ENCODE measurements around the gene RIPK4. TPM values are rescaled to one million over a fixed set of nuclear protein-coding genes. Genes with fewer than 3 reads are reported as not detected.

Gene RIPK4
- polyA plus RNA-seq, 1 donor from 2014 or later: not detected

DNA sequence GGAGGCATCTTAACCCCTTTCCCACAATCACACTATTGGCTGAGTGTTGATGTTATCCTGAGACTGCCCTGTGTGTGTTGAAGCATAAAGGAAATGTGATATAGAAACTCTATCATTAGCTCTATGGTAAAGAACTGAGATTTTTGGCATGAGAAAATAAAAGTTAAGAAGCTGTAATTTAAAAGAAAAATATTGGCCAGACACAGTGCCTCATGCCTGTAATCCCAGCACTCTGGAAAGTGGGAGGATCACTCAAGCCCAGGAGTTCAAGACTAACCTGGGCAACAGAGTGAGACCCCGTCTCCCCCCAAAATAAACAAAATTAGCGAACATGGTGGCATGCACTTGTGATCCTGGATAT is 14.2 kb upstream of the RIPK4 start:
- H3K9ac ChIP-seq (ENCODE audit: low read length): no peak overlapping the region
- H3K27ac ChIP-seq (ENCODE audit: low read length): no peak overlapping the region
- H3K9me3 ChIP-seq (ENCODE audit: low read length): no peaks in the 10 kb centered on the region
- H4K20me1 ChIP-seq (ENCODE audit: insufficient read depth): no peaks in the 10 kb centered on the region
- peaks cover 8% of the 10 kb centered on the region for H3K27me3 ChIP-seq (ENCODE audit: insufficient read depth, low read depth, low read length)
- no peaks in the 10 kb centered on the region for H3K9me2 ChIP-seq (ENCODE audit: insufficient read depth, low read length)
- H3K79me2 ChIP-seq (replicated peaks; ENCODE audit: insufficient read depth, low read length): no peaks in the 10 kb centered on the region
- no peaks in the 10 kb centered on the region for H3K36me3 ChIP-seq (ENCODE audit: insufficient read depth, low read length)
- H3F3A ChIP-seq (ENCODE audit: insufficient read depth, low read length, poor library complexity, severe bottlenecking): no peaks in the 10 kb centered on the region
- H3K4me2 ChIP-seq (ENCODE audit: low read length): no peak overlapping the region
- no peak for TF ChIP-seq SMC3 (conservative IDR thresholded peaks at IDR 0.05; ENCODE audit: poor library complexity)
- no peak for TF ChIP-seq POLR2AphosphoS5 (IDR thresholded peaks at IDR 0.05)
- no peak for TF ChIP-seq TAF1 (IDR thresholded peaks at IDR 0.05; ENCODE audit: low read depth)
- TF ChIP-seq, protein P1, sequence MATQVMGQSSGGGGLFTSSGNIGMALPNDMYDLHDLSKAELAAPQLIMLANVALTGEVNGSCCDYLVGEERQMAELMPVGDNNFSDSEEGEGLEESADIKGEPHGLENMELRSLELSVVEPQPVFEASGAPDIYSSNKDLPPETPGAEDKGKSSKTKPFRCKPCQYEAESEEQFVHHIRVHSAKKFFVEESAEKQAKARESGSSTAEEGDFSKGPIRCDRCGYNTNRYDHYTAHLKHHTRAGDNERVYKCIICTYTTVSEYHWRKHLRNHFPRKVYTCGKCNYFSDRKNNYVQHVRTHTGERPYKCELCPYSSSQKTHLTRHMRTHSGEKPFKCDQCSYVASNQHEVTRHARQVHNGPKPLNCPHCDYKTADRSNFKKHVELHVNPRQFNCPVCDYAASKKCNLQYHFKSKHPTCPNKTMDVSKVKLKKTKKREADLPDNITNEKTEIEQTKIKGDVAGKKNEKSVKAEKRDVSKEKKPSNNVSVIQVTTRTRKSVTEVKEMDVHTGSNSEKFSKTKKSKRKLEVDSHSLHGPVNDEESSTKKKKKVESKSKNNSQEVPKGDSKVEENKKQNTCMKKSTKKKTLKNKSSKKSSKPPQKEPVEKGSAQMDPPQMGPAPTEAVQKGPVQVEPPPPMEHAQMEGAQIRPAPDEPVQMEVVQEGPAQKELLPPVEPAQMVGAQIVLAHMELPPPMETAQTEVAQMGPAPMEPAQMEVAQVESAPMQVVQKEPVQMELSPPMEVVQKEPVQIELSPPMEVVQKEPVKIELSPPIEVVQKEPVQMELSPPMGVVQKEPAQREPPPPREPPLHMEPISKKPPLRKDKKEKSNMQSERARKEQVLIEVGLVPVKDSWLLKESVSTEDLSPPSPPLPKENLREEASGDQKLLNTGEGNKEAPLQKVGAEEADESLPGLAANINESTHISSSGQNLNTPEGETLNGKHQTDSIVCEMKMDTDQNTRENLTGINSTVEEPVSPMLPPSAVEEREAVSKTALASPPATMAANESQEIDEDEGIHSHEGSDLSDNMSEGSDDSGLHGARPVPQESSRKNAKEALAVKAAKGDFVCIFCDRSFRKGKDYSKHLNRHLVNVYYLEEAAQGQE (IDR thresholded peaks at IDR 0.05; ENCODE audit: borderline replicate concordance): no peak
- no peak for TF ChIP-seq RAD21 (conservative IDR thresholded peaks at IDR 0.05)
- TF ChIP-seq EZH2 (IDR thresholded peaks at IDR 0.05; ENCODE audit: borderline replicate concordance, insufficient read depth, low read length, poor library complexity, severe bottlenecking): no peak
- no peak for TF ChIP-seq MXI1 (conservative IDR thresholded peaks at IDR 0.05; ENCODE audit: poor library complexity, severe bottlenecking)
- TF ChIP-seq, protein P2, sequence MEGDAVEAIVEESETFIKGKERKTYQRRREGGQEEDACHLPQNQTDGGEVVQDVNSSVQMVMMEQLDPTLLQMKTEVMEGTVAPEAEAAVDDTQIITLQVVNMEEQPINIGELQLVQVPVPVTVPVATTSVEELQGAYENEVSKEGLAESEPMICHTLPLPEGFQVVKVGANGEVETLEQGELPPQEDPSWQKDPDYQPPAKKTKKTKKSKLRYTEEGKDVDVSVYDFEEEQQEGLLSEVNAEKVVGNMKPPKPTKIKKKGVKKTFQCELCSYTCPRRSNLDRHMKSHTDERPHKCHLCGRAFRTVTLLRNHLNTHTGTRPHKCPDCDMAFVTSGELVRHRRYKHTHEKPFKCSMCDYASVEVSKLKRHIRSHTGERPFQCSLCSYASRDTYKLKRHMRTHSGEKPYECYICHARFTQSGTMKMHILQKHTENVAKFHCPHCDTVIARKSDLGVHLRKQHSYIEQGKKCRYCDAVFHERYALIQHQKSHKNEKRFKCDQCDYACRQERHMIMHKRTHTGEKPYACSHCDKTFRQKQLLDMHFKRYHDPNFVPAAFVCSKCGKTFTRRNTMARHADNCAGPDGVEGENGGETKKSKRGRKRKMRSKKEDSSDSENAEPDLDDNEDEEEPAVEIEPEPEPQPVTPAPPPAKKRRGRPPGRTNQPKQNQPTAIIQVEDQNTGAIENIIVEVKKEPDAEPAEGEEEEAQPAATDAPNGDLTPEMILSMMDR (IDR thresholded peaks at IDR 0.05; ENCODE audit: poor library complexity, severe bottlenecking): no peak
- no peak for TF ChIP-seq EP300 (conservative IDR thresholded peaks at IDR 0.05; ENCODE audit: poor library complexity, severe bottlenecking)
- no peak overlapping the region for H3K4me3 ChIP-seq (ENCODE audit: low read length)
- H2AFZ ChIP-seq (ENCODE audit: low read depth, low read length): no peak overlapping the region

DNA sequence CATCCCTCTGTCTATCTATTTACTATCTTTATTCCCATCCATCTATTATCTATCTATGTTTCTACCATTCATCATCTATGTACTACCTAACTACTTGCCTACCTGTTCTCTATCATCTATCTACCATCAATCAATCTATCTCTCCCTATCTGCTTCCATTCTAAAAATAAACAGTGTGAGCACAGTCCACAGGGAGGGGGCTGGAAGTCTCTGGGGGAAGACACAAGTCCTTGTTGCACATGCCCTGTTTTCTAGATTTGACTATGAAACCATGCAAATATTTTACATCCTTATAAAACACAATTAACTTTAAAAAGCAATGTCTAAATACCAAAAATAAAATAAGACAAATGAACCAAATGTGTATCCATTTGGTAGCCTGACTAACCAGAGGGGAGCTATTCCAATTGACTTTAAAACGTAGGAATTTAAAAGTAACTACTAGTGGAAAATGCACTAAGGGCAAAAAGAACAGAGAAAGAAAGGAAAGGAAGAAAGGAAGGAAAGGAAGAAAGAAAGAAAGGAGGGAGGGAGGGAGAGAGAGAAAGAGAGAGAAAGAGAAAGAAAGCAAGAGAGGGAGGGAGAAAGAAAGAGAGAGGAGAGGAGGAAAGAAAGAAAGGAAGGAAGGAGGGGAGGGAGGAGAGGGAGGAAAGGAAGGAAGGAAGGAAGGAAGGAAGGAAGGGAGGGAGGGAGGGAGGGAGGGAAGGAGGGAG is 13.6 kb upstream of the RIPK4 start:
- no peaks in the 10 kb centered on the region for H3K9me3 ChIP-seq (ENCODE audit: low read length)
- no peak overlapping the region for H3K9ac ChIP-seq (ENCODE audit: low read length)

More for the DNA sequence above, 13.6 kb upstream of the RIPK4 start:
- TF ChIP-seq EP300 (conservative IDR thresholded peaks at IDR 0.05; ENCODE audit: poor library complexity, severe bottlenecking) (no peak), EZH2 (IDR thresholded peaks at IDR 0.05; ENCODE audit: borderline replicate concordance, insufficient read depth, low read length, poor library complexity, severe bottlenecking) (no peak), TAF1 (IDR thresholded peaks at IDR 0.05; ENCODE audit: low read depth) (no peak), MXI1 (conservative IDR thresholded peaks at IDR 0.05; ENCODE audit: poor library complexity, severe bottlenecking) (no peak), SMC3 (conservative IDR thresholded peaks at IDR 0.05; ENCODE audit: poor library complexity) (no peak), RAD21 (conservative IDR thresholded peaks at IDR 0.05) (no peak)
- no peak overlapping the region for H3K27ac ChIP-seq (ENCODE audit: low read length)
- H3K36me3 ChIP-seq (ENCODE audit: insufficient read depth, low read length): no peaks in the 10 kb centered on the region
- no peak overlapping the region for H3K4me3 ChIP-seq (ENCODE audit: low read length)
- no peak overlapping the region for H3K4me2 ChIP-seq (ENCODE audit: low read length)
- H3F3A ChIP-seq (ENCODE audit: insufficient read depth, low read length, poor library complexity, severe bottlenecking): no peaks in the 10 kb centered on the region
- peaks cover 8% of the 10 kb centered on the region for H3K27me3 ChIP-seq (ENCODE audit: insufficient read depth, low read depth, low read length)
- no peak overlapping the region for H2AFZ ChIP-seq (ENCODE audit: low read depth, low read length)
- H3K79me2 ChIP-seq (replicated peaks; ENCODE audit: insufficient read depth, low read length): no peaks in the 10 kb centered on the region
- no peaks in the 10 kb centered on the region for H4K20me1 ChIP-seq (ENCODE audit: insufficient read depth)
- no peaks in the 10 kb centered on the region for H3K9me2 ChIP-seq (ENCODE audit: insufficient read depth, low read length)
